NCI-H226 (cell line): Measurements from ENCODE around the gene EXOC3L1.

Experiments
- DNase-seq: peaks from one replicate; pipeline ENCODE4 v3.0.0-alpha.2; 2015

EXOC3L1 gene

GRCh38 chr16:67213197-67214019, 23.5 kb upstream of the EXOC3L1 start:
- DNase-seq = no peak

GRCh38 chr16:67212766-67213165, 22.8 kb upstream of the EXOC3L1 start:
- no peak for DNase-seq

GRCh38 chr16:67211674-67212073, 21.7 kb upstream of the EXOC3L1 start:
- DNase-seq = no peak

GRCh38 chr16:67210069-67210937, 20.4 kb upstream of the EXOC3L1 start:
- DNase-seq = no peak

- no peak for DNase-seq
These were observed 19.6 kb upstream of the EXOC3L1 start for GRCh38 chr16:67209565-67209964.

- DNase-seq = no peak
These were observed 18.4 kb upstream of the EXOC3L1 start for GRCh38 chr16:67208154-67208896.

- DNase-seq = no peak
These were observed 17.5 kb upstream of the EXOC3L1 start for GRCh38 chr16:67207249-67208091.

GRCh38 chr16:67206838-67207248, 16.9 kb upstream of the EXOC3L1 start:
- DNase-seq = no peak

GRCh38 chr16:67206129-67206837, 16.3 kb upstream of the EXOC3L1 start:
- DNase-seq = no peak

- DNase-seq = no peak
These were observed 14.1 kb upstream of the EXOC3L1 start for GRCh38 chr16:67204076-67204475.

- DNase-seq = no peak
These were observed 13.1 kb upstream of the EXOC3L1 start for GRCh38 chr16:67202956-67203493.

- no peak for DNase-seq
These were observed 12.5 kb upstream of the EXOC3L1 start for GRCh38 chr16:67202426-67202825.

GRCh38 chr16:67201411-67202345, 11.7 kb upstream of the EXOC3L1 start:
- no peak for DNase-seq

GRCh38 chr16:67200491-67200890, 10.6 kb upstream of the EXOC3L1 start:
- DNase-seq = no peak

- DNase-seq = no peak
These were observed 9.9 kb upstream of the EXOC3L1 start for GRCh38 chr16:67199808-67200198.

- DNase-seq = peak; percentile 44
These were observed 9.3 kb upstream of the EXOC3L1 start, which contains the start of gene ELMO3 for GRCh38 chr16:67199011-67199807. Gene ELMO3, plus strand, starts transcription at chr16:67199131. Its CDS starts 196 bp downstream, at chr16:67199327.

- peak; percentile 33 for DNase-seq
These were observed 8.3 kb upstream of the EXOC3L1 start for GRCh38 chr16:67198238-67198734.

- DNase-seq = no peak
These were observed 7.8 kb upstream of the EXOC3L1 start for GRCh38 chr16:67197704-67198103.

GRCh38 chr16:67196881-67197280, 6.9 kb upstream of the EXOC3L1 start:
- no peak for DNase-seq
